Activated CD8-positive, alpha-beta memory T cell treated with anti-CD3 and anti-CD28 coated beads, Interleukin-2, amount 50 U/mL, for 1 hour (primary cell): ENCODE measurements around the gene LDLRAD3.
"Not testable (repeated sequence)": the region's sequence is repeated elsewhere in the genome, so short reads cannot be mapped to it uniquely, and the experiment has no call there.

ENCODE experiments used
- DNase-seq: peaks from one replicate; pipeline ENCODE4 v3.0.0-alpha.2; 2020; ENCODE audit errors: extremely low read depth

Gene LDLRAD3, protein sequence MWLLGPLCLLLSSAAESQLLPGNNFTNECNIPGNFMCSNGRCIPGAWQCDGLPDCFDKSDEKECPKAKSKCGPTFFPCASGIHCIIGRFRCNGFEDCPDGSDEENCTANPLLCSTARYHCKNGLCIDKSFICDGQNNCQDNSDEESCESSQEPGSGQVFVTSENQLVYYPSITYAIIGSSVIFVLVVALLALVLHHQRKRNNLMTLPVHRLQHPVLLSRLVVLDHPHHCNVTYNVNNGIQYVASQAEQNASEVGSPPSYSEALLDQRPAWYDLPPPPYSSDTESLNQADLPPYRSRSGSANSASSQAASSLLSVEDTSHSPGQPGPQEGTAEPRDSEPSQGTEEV

DNA sequence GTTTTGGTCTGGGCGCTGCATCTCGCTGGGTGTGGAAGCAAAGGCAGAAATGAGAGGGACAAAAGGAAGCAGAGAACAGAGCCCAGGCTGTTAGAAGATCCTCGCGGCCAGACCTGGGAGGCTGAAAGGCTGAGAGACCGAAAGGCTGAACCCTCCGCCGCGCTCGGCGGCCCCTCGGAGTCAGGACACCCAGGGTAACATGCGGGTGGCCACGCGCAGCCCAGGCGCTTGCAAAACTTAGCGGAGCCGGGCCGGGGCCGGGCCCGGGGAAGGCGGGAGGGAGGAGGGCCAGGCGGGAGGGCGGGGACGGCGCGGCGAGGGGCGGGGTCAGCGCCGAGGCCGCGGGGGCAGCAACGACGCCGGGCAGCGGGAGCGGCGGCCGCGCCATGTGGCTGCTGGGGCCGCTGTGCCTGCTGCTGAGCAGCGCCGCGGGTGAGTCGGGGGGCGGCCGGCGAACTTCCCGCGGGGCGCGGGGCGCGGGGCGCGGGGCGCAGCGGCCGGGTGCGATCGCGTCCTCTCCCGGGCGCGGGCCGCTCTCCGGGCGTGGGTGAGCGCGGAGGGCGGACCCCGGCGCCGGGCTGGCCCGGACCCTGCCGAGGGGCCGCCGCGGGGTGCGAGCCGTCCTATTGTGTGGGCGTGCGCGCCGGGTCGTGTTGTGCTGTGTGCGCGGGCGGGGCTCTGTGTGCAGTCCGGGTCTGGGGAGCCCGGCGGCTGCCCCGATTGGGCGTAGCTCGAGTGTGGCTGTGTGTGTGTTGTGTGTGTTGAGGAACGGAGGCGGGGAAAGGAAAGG, at the start of gene LDLRAD3:
Gene LDLRAD3 (plus strand): TSS at position 350 of the 790 bp plus-strand sequence. CDS start 37 bp downstream, at position 387.
- no peak for DNase-seq

DNA sequence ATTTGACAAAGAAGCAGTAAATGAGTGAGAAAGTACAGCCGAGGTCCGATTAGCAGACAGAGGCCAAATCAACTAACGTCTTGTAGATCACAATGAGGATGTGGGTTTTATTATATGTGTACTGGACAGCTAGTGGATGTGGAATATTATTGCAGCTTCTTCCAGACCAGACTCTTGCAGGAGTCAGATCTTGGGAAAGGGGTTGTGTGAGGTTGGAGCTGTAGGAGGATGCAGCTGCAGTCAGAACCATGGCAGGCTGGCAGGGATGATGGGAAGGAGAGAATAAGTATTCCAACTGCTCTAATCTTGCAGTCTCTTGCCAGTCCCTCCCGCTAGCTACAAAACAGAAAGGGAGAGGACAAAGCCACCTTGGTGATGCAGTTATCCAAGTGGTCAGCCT, 46.8 kb upstream of the LDLRAD3 start:
- DNase-seq = no peak

DNA sequence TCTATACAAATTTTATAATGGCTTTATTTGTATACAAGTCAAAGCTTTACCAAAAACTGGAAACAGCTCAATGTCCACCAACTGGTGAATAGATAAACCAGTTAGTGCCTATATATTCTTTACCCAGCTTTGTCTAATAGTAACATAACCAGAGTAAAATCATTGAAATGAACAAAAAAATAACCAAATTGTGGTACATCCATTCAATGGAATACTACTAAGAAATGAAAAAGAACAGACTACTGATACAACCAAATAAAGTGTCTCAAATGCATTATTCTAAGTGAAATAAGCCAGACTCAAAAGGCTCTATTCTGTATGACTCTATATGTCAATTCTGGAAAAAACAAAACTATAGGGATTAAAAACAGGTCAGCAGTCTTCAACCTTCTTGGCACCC, 40.9 kb upstream of the LDLRAD3 start:
- DNase-seq = no peak

DNA sequence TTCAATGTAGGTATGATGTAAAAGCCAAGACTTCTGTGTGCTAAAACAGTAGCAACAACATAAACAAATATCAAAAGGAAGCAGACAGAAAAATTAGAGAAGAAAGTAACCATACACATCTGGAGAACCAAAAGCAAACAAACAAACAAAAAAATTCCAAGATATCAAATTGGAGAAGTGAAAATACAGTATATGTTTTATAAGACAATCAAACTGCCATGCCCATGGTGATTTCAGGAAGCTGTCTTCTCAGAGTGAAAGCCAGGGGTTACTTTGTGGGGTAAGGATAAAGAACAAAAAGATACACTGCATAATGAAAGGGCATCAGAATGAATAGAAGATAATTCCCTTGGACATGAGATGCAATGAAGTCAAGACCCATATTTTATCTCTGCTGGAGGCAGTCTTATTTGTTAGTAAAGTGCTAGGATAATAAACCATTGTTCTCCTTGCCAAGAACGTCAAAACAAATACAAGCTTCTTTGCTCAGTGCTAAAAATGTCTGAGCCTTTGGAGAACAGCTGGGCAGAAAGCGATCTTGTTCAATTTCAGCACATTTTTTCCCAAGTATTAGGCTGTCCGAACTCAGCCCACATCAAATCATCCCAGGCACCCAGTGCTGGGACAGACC, 38.1 kb upstream of the LDLRAD3 start:
- no peak for DNase-seq

DNA sequence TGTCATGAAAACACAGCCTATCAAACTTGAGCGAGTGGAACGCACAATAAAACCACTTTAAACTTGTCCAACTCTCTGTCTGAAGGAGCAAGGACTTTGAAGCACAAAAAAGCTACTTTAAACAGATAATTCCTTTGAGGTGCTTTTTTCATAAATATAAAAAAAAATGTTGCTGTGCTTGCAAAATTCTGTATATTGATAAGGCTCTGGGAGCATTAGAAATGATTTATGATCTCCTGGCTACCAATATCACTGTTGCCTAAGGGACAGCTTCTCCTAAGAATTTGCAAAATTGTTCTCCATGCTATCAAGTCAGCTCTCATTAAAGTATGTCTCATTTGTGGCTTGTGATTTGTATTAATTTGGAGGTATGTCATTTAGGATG, 37.6 kb upstream of the LDLRAD3 start:
- DNase-seq = no peak

DNA sequence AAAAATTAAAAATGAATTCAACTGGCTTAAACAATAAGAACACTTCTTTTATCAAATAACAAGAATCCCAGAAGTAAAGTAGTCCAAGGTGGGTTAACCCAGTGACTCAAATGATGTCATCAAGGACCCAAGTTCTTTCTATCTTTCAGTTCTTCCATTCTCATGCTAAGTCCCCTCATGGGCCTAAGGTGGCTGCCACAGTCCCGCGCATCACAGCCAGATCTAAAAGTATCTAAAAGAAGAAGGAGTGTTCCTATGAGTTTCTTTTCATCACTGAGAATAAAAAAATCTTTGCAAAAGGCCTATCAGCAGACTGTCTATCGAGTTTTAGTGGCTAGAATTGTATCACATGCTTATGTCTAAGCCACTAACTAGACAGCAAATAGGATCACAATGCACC, 37.2 kb upstream of the LDLRAD3 start:
- no peak for DNase-seq

DNA sequence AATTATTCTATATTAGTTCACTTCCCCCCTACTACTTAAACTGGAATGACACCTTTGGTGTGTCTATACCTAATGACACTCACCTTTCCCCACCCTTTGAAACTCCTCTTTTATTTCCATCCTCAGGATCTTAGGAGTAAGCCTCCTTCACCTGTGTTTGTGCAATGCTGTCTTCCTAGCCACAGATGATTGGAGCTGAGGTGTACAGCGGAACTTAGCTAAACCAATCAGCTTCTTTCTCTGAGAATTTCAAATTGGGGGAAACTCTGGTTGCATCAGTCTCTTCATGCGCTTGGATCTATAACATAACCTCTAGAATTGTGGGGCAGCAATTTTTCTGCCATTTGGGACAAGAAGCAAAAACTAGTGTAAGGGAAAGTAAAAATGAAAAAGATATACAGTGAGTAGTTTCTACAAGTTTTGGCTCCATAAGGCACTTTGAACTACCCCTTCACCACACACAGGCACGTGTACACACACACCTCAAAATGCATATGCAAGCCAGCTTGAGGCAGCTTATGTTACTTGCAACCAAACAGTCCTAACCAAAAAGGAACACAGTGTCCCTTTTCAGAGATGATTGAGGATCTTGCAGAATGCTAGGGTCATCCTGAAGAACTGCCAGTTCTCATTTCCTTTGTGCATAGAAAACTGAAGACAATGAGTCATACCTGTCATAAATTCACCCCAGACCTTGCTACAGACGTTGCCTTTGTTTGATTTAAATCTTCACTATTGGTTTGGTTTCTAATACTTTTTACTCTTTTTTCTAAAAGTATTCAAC, 36.0 kb upstream of the LDLRAD3 start:
- no peak for DNase-seq

DNA sequence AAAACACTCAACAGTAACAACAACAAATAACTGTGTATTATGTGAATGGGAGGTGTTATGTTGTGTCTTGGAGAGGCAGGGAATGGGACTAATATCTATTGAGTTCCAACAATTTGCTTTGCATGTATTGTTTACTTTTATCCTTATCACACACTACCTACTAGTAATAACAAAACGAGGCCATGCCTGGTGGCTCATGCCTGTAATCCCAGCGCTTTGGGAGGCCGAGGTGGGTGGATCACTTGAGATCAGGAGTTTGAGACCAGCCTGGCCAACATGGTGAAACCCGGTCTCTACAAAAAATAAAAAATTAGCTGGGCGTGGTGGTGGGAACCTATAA, 35.5 kb upstream of the LDLRAD3 start:
- not testable (repeated sequence) for DNase-seq

DNA sequence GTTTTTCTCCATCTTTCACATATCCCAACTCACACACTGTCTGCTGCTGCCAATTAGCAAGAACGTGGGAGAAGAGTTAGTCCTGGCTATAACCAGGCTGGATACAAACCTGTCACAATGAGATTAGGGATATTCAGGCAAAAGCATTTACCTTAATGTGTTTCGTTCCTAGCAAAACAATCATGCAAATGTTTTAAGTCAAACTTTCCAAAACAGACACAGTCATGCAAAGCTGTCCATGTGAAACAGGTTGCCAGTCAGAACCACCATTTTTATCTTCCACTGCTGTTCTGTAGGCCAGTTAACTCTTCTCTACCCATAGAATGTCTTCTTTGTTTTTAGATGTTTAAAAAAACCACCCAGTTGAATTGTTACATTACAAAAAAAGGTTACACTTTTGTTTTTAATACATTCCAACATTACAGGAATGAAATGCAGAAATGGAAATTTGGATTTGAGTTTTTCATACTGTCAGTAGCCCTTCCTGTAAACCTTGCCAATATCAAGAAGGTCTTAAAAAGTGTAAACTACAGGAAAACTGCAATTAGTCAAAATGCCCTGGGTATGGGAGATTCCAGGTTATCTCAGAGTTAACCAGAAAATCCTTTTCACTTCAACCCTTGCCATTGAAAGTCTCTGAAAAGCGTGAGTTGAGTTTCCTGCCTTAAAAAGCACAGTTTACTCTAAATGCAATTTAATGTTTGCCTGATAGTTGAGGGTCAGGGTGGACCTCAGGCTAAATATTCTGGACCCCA, 34.2 kb upstream of the LDLRAD3 start:
- no peak for DNase-seq

DNA sequence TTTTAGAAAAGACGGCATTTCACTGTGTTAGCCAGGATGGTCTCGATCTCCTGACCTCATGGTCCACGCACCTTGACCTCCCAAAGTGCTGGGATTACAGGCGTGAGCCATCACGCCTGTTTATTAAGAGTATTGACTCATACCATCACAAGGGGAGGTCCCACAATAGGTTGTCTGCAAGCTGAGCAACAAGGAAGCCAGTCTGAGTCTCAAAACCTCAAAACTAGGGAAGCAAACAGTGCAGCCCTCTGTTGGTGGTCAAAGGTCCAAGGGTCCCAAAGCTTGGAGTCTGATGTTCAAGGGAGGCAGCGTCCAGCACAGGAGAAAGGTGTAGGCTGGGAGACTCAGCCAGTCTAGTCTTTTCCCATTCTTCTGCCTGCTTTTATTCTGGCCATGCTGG, 32.8 kb upstream of the LDLRAD3 start:
- DNase-seq = no peak

DNA sequence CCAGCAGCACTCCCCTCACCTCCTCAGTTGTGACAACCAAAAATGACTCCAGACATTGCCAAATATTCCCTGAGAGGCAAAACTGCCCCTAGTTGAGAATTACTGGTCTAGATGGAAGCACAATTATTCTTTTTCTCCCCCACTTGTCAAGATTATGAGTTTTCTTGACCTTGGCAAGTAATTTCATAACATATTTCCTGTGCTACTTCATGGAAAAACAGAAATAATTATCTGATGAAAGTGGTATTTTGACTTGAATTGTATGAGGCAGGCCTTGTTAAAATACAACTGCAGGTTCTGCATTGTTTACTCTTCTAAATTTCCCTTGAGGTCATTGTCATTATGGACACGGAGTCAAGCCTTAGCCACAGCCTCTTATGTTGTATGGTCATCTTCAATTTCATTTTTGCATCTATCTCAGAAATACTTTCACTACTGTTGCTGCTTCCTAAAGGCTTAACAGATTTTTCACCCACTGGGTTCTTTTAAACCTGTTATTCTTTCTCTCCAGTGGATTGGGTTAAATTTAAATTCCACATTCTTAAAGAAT, 32.2 kb upstream of the LDLRAD3 start:
- DNase-seq = no peak

DNA sequence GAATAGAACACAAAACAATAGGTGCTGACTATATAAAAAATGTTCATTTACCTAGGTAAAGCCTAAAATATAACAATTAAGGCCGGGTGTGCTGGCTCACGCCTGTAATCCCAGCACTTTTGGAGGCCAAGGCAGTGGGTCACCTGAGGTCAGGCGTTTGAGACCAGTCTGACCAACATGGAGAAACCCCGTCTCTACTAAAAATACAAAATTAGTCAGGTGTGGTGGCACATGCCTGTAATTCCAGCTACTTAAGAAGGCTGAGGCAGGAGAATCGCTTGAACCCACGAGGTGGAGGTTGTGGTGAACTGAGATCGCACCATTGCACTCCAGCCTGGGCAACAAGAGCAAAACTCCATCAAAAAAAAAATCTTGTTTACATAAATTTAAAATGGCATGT, 31.4 kb upstream of the LDLRAD3 start:
- not testable (repeated sequence) for DNase-seq

DNA sequence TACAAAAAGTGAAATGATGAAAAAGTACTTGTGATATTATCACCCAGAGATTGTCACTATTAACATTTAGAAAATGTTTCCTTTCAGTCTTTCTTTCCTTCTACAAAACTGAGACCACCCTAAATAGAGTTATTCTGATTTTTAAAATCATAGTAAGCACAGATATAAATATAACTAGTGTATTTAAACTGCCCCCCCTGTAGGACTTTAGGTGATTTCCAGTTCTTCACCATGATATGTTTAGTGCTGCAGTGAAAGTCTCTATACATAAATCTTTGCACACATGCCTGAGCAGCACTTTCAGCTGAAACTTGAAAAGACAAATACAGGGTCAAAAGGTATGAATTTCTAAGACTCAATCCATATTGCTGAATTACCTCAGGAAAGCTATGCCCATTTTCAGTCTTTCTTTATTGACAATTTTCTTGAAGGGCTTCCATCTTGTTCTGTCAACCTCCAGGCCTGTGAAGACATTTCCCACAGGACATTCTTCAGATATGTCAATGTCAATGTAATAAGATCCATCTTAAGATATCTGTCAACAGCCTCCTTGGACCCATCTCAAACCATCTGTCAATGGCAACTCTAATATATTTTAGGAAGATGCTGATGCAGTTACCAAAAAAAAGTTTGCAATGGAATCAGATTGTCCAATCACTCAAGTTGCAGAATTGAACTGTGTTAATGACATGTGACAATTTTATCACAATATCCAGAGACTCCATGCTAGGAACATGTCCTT, 30.8 kb upstream of the LDLRAD3 start:
- DNase-seq = no peak

DNA sequence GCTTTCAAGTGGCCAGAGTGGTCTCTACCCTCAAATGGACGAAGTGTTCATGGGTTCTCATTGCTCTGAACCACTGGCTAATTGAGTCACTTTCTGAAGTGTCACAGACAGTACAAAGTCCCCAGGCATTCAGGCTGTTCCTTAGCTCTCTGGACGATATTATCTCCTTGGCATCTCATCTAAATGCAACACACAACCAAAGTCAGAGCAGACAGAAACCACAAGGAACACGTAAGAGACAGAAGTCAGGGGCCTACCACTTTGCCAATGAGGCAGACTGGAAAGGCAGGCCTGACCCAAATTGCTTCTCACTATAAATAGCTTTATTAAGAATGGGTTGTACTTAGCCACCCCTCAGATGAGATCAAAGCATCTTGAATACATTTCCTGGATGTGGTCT, 29.0 kb upstream of the LDLRAD3 start:
- no peak for DNase-seq

DNA sequence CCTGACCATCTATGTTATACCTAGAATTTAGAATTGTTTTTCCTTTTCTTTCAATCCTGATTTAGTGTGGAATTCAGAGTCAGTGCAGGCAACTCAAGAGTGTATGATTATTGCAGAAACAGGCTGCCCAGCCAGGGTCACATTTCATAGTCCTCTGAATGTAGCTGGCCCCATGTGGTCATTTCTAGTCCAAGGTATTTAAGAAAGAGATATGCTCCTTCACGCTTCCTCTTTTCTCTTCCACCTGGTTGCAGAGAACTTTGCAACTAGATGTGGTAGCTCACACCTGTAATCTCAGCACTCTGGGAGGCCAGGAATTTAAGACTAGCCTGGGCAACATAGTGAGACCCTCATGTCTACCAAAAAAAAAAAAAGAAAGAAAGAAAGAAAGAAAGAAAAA, 27.6 kb upstream of the LDLRAD3 start:
- no peak for DNase-seq

DNA sequence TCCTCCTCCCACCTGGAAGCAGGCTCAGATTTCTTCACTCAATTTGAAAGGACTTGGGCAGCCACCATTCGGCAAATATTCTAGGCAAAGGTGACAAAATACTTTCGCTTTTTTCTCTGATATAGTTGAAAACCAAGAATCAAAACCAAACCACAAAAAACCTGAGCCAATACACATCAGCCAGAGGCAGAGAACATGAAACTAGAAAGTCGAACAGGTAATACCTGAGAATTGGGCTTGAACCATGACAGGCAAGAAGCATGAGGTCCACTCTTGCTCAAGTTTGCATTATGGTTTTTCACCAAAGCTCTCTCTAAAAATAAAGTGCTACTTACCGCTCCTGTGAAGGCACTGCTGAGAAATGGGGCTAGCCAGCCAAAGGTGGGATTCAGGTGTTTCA, 26.2 kb upstream of the LDLRAD3 start:
- DNase-seq = no peak

DNA sequence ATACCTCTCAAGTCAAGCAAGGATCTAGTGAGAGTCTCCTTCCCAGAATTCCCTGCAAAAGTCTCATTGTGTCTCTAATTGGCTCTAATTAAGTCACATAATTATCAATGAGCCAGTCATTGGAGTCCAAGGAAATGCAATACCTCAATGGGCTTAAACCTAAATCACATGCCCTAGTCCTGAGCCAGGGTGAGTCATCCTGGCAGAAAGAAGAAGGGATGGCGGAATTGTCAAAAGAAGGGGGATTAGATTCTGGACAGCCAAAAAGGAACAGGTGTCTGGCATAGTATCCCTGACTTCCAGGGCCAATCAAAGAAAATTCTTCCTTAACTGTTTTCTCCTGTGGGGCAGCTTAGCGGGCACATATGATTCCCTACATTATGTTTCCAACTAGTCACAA, 25.1 kb upstream of the LDLRAD3 start:
- no peak for DNase-seq

DNA sequence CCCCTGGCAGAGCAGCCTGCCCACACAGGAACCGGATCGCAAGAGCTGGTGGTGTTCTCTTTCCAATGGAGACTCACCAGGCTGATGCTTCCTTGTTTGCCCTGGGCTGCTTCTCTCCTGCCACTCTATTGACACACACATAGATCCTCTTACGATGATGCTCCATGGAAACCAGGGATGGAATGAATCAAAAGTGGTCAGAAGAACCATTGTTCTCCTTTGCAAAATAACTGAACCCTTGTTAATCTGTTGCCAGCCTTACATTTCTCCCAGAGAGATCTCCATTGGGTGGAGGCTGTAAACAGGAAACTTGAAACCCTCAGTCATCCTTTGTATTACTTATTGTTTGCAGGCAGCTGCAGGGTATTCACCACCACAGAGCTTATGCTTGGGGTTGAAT, 24.6 kb upstream of the LDLRAD3 start:
- DNase-seq = no peak

DNA sequence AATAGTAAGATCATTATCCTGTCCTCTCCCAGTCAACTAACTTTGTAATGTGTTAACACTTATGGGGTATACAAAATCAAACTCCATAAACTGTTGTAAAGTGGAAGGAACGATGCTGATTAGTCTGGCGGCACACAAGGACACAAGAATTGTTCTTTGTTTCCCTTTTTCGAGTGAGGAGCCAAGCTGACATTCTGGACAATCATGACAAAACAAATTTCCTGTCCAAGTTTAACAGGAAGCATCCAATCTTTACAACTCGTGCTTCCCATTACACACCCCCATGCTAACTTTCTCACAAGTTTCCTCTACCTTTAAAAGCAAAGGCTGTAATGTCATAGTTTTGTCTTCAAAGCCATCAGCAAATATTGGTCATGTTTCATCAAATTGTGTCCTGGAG, 20.4 kb upstream of the LDLRAD3 start:
- DNase-seq = no peak

DNA sequence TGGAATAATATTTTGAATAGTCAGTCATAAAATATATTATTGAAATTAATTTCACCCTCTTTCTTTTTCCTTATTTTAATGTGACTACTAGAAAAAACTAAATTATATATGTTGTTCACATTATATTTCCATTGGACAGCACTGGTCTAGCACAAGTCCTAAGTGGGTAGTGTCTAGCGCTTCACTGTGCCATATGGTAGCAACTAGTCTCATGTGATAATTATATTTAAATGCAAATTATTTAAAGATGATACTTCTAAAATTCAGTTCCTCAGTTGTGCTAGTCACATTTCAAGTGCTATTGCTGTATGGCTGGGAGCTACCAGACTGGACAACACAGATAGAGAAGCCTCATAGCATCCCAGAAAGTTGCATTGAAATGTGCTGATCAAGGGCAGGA, 19.1 kb upstream of the LDLRAD3 start:
- no peak for DNase-seq
